ENCODE measurements around the gene DYSF. TPM values are rescaled to one million over a fixed set of nuclear protein-coding genes. Genes with fewer than 3 reads are reported as not detected.

DYSF gene
- polyA plus RNA-seq, 1 donor from 2014 or later = 0.04 TPM

- Histone ChIP-seq H4K20me1 (ENCODE audit: insufficient read depth) (no peaks in the 10 kb centered on the region), H3K4me2 (ENCODE audit: low read length) (no peak overlapping the region), H3K4me3 (ENCODE audit: low read length) (no peak overlapping the region), H3K27me3 (ENCODE audit: insufficient read depth, low read depth, low read length) (no peaks in the 10 kb centered on the region), H3K9me3 (ENCODE audit: low read length) (no peaks in the 10 kb centered on the region), H3K36me3 (ENCODE audit: insufficient read depth, low read length) (no peaks in the 10 kb centered on the region), H3K9me2 (ENCODE audit: insufficient read depth, low read length) (no peaks in the 10 kb centered on the region), H3K79me2 (replicated peaks; ENCODE audit: insufficient read depth, low read length) (no peaks in the 10 kb centered on the region), H2AFZ (ENCODE audit: low read depth, low read length) (no peak overlapping the region), H3F3A (ENCODE audit: insufficient read depth, low read length, poor library complexity, severe bottlenecking) (no peaks in the 10 kb centered on the region), H3K27ac (ENCODE audit: low read length) (no peak overlapping the region), H3K9ac (ENCODE audit: low read length) (no peak overlapping the region)
- TF ChIP-seq EZH2 (IDR thresholded peaks at IDR 0.05; ENCODE audit: borderline replicate concordance, insufficient read depth, low read length, poor library complexity, severe bottlenecking) = no peak
- no peak for TF ChIP-seq EP300 (conservative IDR thresholded peaks at IDR 0.05; ENCODE audit: poor library complexity, severe bottlenecking)
- TF ChIP-seq MXI1 (conservative IDR thresholded peaks at IDR 0.05; ENCODE audit: poor library complexity, severe bottlenecking) = no peak
- TF ChIP-seq REST (IDR thresholded peaks at IDR 0.05; ENCODE audit: borderline replicate concordance) = no peak
- TF ChIP-seq RAD21 (conservative IDR thresholded peaks at IDR 0.05) = no peak
- TF ChIP-seq CTCF (IDR thresholded peaks at IDR 0.05; ENCODE audit: poor library complexity, severe bottlenecking) = no peak
- no peak for TF ChIP-seq POLR2AphosphoS5 (IDR thresholded peaks at IDR 0.05)
- TF ChIP-seq SMC3 (conservative IDR thresholded peaks at IDR 0.05; ENCODE audit: poor library complexity) = no peak
- TF ChIP-seq TAF1 (IDR thresholded peaks at IDR 0.05; ENCODE audit: low read depth) = no peak
These were observed 149.2 kb downstream of the DYSF start for GRCh38 chr2:71602581-71602980.

GRCh38 chr2:71603311-71603811 is 150.0 kb downstream of the DYSF start:
- H3K79me2 ChIP-seq (replicated peaks; ENCODE audit: insufficient read depth, low read length) = no peaks in the 10 kb centered on the region
- no peak overlapping the region for H2AFZ ChIP-seq (ENCODE audit: low read depth, low read length)
- H3K9ac ChIP-seq (ENCODE audit: low read length) = no peak overlapping the region
- no peaks in the 10 kb centered on the region for H3K9me3 ChIP-seq (ENCODE audit: low read length)
- H3F3A ChIP-seq (ENCODE audit: insufficient read depth, low read length, poor library complexity, severe bottlenecking) = no peaks in the 10 kb centered on the region
- no peak overlapping the region for H3K27ac ChIP-seq (ENCODE audit: low read length)
- no peak overlapping the region for H3K4me2 ChIP-seq (ENCODE audit: low read length)
- H3K36me3 ChIP-seq (ENCODE audit: insufficient read depth, low read length) = no peaks in the 10 kb centered on the region
- H3K9me2 ChIP-seq (ENCODE audit: insufficient read depth, low read length) = no peaks in the 10 kb centered on the region
- no peak overlapping the region for H3K4me3 ChIP-seq (ENCODE audit: low read length)
- H3K27me3 ChIP-seq (ENCODE audit: insufficient read depth, low read depth, low read length) = no peaks in the 10 kb centered on the region
- TF ChIP-seq CTCF (IDR thresholded peaks at IDR 0.05; ENCODE audit: poor library complexity, severe bottlenecking) = no peak
- TF ChIP-seq POLR2AphosphoS5 (IDR thresholded peaks at IDR 0.05) = no peak
- no peak for TF ChIP-seq EP300 (conservative IDR thresholded peaks at IDR 0.05; ENCODE audit: poor library complexity, severe bottlenecking)
- no peaks in the 10 kb centered on the region for H4K20me1 ChIP-seq (ENCODE audit: insufficient read depth)

All from neural cell (in vitro differentiated cells).